ENCODE data around the gene BOC. TPM values are rescaled to one million over a fixed set of nuclear protein-coding genes. Genes with fewer than 3 reads are reported as not detected.

BOC gene
- total RNA-seq, 1 experiment from 2014 or later, result 7.3 TPM

DNA sequence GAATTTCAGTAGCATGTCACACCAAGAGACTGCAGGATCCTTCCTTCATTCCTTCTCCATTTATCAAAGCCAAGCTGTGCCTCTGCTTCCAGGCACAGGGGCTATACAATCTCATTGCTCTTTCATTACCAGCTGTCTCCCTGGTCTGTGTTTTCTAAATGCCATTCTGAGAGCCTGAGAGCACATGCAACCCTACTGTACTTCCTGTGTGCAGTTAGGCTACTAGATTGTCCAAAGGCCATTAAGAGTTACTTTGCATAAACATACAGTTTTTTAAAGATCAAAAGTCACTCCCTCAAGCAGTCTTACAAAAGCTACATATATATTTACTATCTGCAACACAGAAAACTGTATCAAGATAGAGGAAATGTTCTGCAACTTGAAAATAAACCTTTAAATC is 119.8 kb downstream of the BOC start:
- no peaks in the 10 kb centered on the region for H4K20me1 ChIP-seq (ENCODE audit: low read length)
- TF ChIP-seq, protein P1, sequence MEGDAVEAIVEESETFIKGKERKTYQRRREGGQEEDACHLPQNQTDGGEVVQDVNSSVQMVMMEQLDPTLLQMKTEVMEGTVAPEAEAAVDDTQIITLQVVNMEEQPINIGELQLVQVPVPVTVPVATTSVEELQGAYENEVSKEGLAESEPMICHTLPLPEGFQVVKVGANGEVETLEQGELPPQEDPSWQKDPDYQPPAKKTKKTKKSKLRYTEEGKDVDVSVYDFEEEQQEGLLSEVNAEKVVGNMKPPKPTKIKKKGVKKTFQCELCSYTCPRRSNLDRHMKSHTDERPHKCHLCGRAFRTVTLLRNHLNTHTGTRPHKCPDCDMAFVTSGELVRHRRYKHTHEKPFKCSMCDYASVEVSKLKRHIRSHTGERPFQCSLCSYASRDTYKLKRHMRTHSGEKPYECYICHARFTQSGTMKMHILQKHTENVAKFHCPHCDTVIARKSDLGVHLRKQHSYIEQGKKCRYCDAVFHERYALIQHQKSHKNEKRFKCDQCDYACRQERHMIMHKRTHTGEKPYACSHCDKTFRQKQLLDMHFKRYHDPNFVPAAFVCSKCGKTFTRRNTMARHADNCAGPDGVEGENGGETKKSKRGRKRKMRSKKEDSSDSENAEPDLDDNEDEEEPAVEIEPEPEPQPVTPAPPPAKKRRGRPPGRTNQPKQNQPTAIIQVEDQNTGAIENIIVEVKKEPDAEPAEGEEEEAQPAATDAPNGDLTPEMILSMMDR (conservative IDR thresholded peaks at IDR 0.05; ENCODE audit: low read depth, low read length), result no peak
- no peak for TF ChIP-seq EZH2 (IDR thresholded peaks at IDR 0.05; ENCODE audit: low read length, unreplicated experiment)
- TF ChIP-seq EZH2phosphoT487 (IDR thresholded peaks at IDR 0.05; ENCODE audit: borderline replicate concordance, low read length), result no peak
- H3K27ac ChIP-seq (ENCODE audit: low read length), result no peak overlapping the region
- H2AFZ ChIP-seq (ENCODE audit: low read length), result no peak overlapping the region
- H3K9me2 ChIP-seq (replicated peaks; ENCODE audit: low read length), result no peaks in the 10 kb centered on the region
- DNase-seq, result no peak
- no peak for ATAC-seq
- H3K9ac ChIP-seq (ENCODE audit: low read length), result no peak overlapping the region
- H3F3A ChIP-seq (ENCODE audit: low read length, unreplicated experiment), result no peaks in the 10 kb centered on the region
- ChIA-PET POLR2A (ENCODE audit: unreplicated experiment) (no interaction called here), CTCF (no interaction called here)
- no TSS peak for BruUV-seq (replicated peaks)
- no peaks in the 10 kb centered on the region for H3K4me1 ChIP-seq (ENCODE audit: insufficient read depth, low read length)
- no peaks in the 10 kb centered on the region for H3K79me2 ChIP-seq (ENCODE audit: low read length)
- H3K9me3 ChIP-seq (ENCODE audit: low read length), result no peaks in the 10 kb centered on the region
- intact Hi-C loops (cut with micrococcal nuclease), result no loop called here
- no peaks in the 10 kb centered on the region; the same call in 1 of the 2 replicates for H3K36me3 ChIP-seq (ENCODE audit: low read depth, low read length)
- no peaks in the 10 kb centered on the region for H3K27me3 ChIP-seq (ENCODE audit: low read length)
- no peak overlapping the region for H3K4me3 ChIP-seq (ENCODE audit: low read length)
- H3K4me2 ChIP-seq (ENCODE audit: low read length), result no peak overlapping the region

Other genes starting within 250 kb of the BOC start
- not detected in 2 replicates for gene CD200R1, start 236.5 kb upstream of the BOC start, total RNA-seq (2014; rRNA removed)
- 63.8 and 87.2 TPM in 2 replicates for gene GTPBP8, start 220.6 kb upstream of the BOC start, total RNA-seq (2014; rRNA removed)
- 7.2 and 9.0 TPM in 2 replicates for gene CFAP44, start 229.9 kb downstream of the BOC start, total RNA-seq (2014; rRNA removed)